ENCODE measurements around the gene GLP2R. TPM values are rescaled to one million over a fixed set of nuclear protein-coding genes. Genes with fewer than 3 reads are reported as not detected.
"Not testable (repeated sequence)": the region's sequence is repeated elsewhere in the genome, so short reads cannot be mapped to it uniquely, and the experiment has no call there.

The GLP2R gene
- total RNA-seq, 1 experiment from 2014 or later, result 0.22 TPM

DNA sequence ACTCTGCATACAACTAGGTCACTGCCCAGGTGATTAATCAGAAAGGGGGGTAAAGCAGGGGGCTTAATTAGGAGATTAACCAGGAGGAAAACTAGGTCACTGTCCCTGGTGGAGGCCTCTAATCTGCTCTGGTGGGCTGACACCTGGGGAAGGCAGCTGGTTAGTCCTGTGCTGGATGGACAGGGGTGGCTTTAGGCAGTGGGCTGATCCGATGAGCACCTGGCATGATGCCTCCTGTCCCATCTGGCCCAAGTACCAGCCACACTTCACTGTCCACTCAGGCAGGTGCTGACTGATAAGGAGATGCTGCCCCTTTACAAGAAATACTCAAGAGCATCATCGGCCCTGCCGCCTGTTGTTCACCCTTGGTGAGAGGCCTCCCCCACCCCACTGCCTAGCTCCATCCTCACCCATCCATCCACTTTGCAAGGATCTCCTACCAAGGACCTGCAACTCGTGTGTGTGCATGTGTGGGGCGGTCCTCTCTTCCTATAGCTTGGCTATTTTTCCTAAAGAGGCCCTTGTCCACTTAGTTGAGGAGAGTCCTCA is 93.2 kb downstream of the GLP2R start:
- H3K4me2 ChIP-seq (ENCODE audit: low read length), result no peak overlapping the region
- BruUV-seq (replicated peaks), result no TSS peak
- no peaks in the 10 kb centered on the region for H3K9me3 ChIP-seq (ENCODE audit: low read length)
- H3K36me3 ChIP-seq (ENCODE audit: low read depth, low read length), result no peaks in the 10 kb centered on the region
- no peaks in the 10 kb centered on the region for H3K9me2 ChIP-seq (replicated peaks; ENCODE audit: low read length)
- H2AFZ ChIP-seq (ENCODE audit: low read length), result no peak overlapping the region
- intact Hi-C loops (cut with micrococcal nuclease), result no loop called here
- DNase-seq, result no peak
- H3K4me3 ChIP-seq (ENCODE audit: low read length), result no peak overlapping the region
- H3K27me3 ChIP-seq (ENCODE audit: low read length), result peaks cover 11% of the 10 kb centered on the region; the same call in 1 of the 2 replicates
- no peak overlapping the region for H3K9ac ChIP-seq (ENCODE audit: low read length)
- ChIA-PET POLR2A (ENCODE audit: unreplicated experiment) (no interaction called here), CTCF (no interaction called here)
- no peak overlapping the region for H3K27ac ChIP-seq (ENCODE audit: low read length)
- H3K4me1 ChIP-seq (ENCODE audit: insufficient read depth, low read length), result no peaks in the 10 kb centered on the region
- no peak for ATAC-seq
- TF ChIP-seq EZH2 (IDR thresholded peaks at IDR 0.05; ENCODE audit: low read length, unreplicated experiment), result no peak
- no peaks in the 10 kb centered on the region for H3F3A ChIP-seq (ENCODE audit: low read length, unreplicated experiment)
- H3K79me2 ChIP-seq (ENCODE audit: low read length), result no peaks in the 10 kb centered on the region
- H4K20me1 ChIP-seq (ENCODE audit: low read length), result no peaks in the 10 kb centered on the region

DNA sequence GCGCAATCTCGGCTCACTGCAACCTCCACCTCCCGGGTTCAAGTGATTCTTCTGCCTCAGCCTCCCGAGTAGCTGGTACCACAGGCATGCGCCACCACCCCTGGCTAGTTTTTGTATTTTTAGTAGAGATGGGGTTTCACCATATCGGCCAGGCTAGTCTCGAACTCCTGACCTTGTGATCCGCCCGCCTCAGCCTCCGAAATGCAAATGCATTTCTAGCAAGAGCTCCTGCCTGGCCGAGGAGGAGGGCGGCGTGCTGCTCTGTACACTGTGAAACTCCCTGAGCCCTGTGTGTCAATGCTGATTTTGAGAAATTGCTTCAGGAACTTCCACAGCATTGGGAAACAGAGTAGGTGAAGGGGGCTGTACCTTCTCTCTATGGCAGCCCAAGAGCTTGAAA is 95.5 kb downstream of the GLP2R start:
- H3K9me2 ChIP-seq (replicated peaks; ENCODE audit: low read length); BruUV-seq (replicated peaks); H2AFZ ChIP-seq (ENCODE audit: low read length); H3K79me2 ChIP-seq (ENCODE audit: low read length); H3K9ac ChIP-seq (ENCODE audit: low read length); H3K9me3 ChIP-seq (ENCODE audit: low read length); CTCF ChIA-PET; H3K4me1 ChIP-seq (ENCODE audit: insufficient read depth, low read length); H3K4me3 ChIP-seq (ENCODE audit: low read length); DNase-seq; POLR2A ChIA-PET (ENCODE audit: unreplicated experiment); H3K27ac ChIP-seq (ENCODE audit: low read length); H4K20me1 ChIP-seq (ENCODE audit: low read length); H3K36me3 ChIP-seq (ENCODE audit: low read depth, low read length); H3F3A ChIP-seq (ENCODE audit: low read length, unreplicated experiment); H3K4me2 ChIP-seq (ENCODE audit: low read length); ATAC-seq; H3K27me3 ChIP-seq (ENCODE audit: low read length): not testable (repeated sequence)
- intact Hi-C loops (cut with micrococcal nuclease), result loop anchor here (10.0 kb wide), 1 partner anchor 694 kb away; no protein-coding TSS in a partner anchor

DNA sequence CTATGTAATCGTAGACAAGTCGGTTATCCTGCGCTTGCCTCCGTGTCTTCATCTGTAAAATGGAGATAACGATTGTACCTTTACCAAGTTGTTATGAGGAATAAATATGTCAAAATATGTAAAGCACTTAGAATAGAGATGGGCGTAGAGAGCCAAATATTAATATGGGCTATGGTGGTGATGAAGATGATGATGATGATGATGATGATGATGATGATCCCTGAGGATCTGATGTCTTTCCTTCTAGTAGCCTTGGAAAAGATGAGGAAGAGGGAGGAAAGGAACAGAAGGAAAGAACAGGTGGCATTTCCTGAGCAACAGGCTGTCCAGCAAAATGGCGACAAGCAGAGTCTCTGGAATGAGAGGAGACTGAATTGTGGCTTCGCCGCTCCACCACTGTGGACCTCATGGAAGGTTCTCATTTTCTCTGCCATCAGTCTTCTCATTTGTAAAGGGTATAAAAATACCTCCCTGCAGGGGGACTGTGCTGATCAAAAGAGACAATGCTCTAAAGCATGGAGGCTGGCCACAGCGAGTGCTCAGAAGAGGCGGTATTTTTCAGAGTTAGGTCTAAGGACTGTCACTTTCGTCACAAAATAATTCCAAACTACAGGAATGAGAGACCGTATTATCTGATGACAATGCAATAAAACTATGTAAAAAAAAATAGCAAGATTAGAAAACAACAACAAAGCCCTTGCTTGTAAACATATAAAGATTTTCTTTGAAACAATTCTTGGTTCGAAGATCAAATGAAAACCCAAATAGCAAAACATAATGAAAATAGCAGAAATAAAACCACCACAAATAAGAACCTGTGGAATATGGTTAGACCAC is 96.5 kb downstream of the GLP2R start:
- no peak overlapping the region for H3K4me2 ChIP-seq (ENCODE audit: low read length)
- H2AFZ ChIP-seq (ENCODE audit: low read length), result no peak overlapping the region
- ChIA-PET POLR2A (ENCODE audit: unreplicated experiment) (no interaction called here), CTCF (no interaction called here)
- no peaks in the 10 kb centered on the region for H3K9me3 ChIP-seq (ENCODE audit: low read length)
- H4K20me1 ChIP-seq (ENCODE audit: low read length), result no peaks in the 10 kb centered on the region
- no TSS peak for BruUV-seq (replicated peaks)
- no peak for ATAC-seq
- no peak overlapping the region for H3K9ac ChIP-seq (ENCODE audit: low read length)
- no peaks in the 10 kb centered on the region for H3K36me3 ChIP-seq (ENCODE audit: low read depth, low read length)
- no peaks in the 10 kb centered on the region for H3K9me2 ChIP-seq (replicated peaks; ENCODE audit: low read length)
- no peak overlapping the region for H3K27ac ChIP-seq (ENCODE audit: low read length)
- no peaks in the 10 kb centered on the region for H3F3A ChIP-seq (ENCODE audit: low read length, unreplicated experiment)
- TF ChIP-seq EZH2 (IDR thresholded peaks at IDR 0.05; ENCODE audit: low read length, unreplicated experiment), result no peak
- TF ChIP-seq, protein P1, sequence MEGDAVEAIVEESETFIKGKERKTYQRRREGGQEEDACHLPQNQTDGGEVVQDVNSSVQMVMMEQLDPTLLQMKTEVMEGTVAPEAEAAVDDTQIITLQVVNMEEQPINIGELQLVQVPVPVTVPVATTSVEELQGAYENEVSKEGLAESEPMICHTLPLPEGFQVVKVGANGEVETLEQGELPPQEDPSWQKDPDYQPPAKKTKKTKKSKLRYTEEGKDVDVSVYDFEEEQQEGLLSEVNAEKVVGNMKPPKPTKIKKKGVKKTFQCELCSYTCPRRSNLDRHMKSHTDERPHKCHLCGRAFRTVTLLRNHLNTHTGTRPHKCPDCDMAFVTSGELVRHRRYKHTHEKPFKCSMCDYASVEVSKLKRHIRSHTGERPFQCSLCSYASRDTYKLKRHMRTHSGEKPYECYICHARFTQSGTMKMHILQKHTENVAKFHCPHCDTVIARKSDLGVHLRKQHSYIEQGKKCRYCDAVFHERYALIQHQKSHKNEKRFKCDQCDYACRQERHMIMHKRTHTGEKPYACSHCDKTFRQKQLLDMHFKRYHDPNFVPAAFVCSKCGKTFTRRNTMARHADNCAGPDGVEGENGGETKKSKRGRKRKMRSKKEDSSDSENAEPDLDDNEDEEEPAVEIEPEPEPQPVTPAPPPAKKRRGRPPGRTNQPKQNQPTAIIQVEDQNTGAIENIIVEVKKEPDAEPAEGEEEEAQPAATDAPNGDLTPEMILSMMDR (conservative IDR thresholded peaks at IDR 0.05; ENCODE audit: low read depth, low read length), result no peak
- TF ChIP-seq EZH2phosphoT487 (IDR thresholded peaks at IDR 0.05; ENCODE audit: borderline replicate concordance, low read length), result no peak
- intact Hi-C loops (cut with micrococcal nuclease), result loop anchor here (10.0 kb wide), 1 partner anchor 693 kb away; no protein-coding TSS in a partner anchor
- H3K4me3 ChIP-seq (ENCODE audit: low read length), result no peak overlapping the region
- H3K79me2 ChIP-seq (ENCODE audit: low read length), result no peaks in the 10 kb centered on the region
- no peaks in the 10 kb centered on the region for H3K27me3 ChIP-seq (ENCODE audit: low read length)
- DNase-seq, result no peak
- no peaks in the 10 kb centered on the region for H3K4me1 ChIP-seq (ENCODE audit: insufficient read depth, low read length)

Data from PC-3 (cell line).